A549 (cell line): ENCODE data around the gene LCE6A. TPM values are rescaled to one million over a fixed set of nuclear protein-coding genes. Genes with fewer than 3 reads are reported as not detected.
A peak's percentile ranks its signal among the peaks of the same experiment; 100 is the strongest.

Experiments
- ATAC-seq, 2 experiments: fragments of 200-7000 bp in 1 of 2; fragments of >200 bp in 1 of 2; cut with Nextera tagmentation in 1 of 2; cut with Tn5 transposase in 1 of 2; 3 replicates each; pipeline versions ENCODE4 v1.8.0 to v1.9.1; 2018 to 2020; ENCODE audit warnings: mild to moderate bottlenecking in 1 of 2, moderate library complexity in 1 of 2
- CTCF ChIA-PET: fragments of 300-600 bp; sonication (Branson Sonifier 250); formaldehyde crosslinking; extraction: SDS; loops from one replicate; lab custom pipeline; 2021; ENCODE audit warnings: antibody characterized with exemption, inconsistent platforms; lab: Yijun Ruan, JAX
- POLR2A ChIA-PET: fragments of 350-600 bp; formaldehyde crosslinking; extraction: SDS; loops from one replicate; lab custom pipeline; 2021; ENCODE audit warnings: antibody characterized with exemption, inconsistent platforms; lab: Yijun Ruan, JAX
- DNase-seq, 2 experiments: peaks; one replicate each; pipeline versions ENCODE4 v3.0.0 to v3.0.0-alpha.2; 2011 to 2016; ENCODE audit warnings: low read depth in 1 of 2, low spot score in 1 of 2
- FAIRE-seq: peaks from 2 replicates; lab custom pipeline; 2011; peaks lifted over from hg19 to GRCh38; lab: Jason Lieb, UNC
- H3K27ac ChIP-seq, 2 experiments: fragments of >200 bp; sonication (Bioruptor Twin); formaldehyde crosslinking; 3 replicates each; pipeline ENCODE4 v1.5.1; 2016 to 2017
- H3K4me1 ChIP-seq: fragments of >200 bp; sonication (Bioruptor Twin); formaldehyde crosslinking; 3 replicates; pipeline ENCODE4 v1.6.1; 2016
- H3K4me2 ChIP-seq: fragments of >200 bp; sonication (Bioruptor Twin); formaldehyde crosslinking; 3 replicates; pipeline ENCODE4 v1.6.1; 2016
- H3K4me3 ChIP-seq: fragments of >200 bp; sonication (Bioruptor Twin); formaldehyde crosslinking; 3 replicates; pipeline ENCODE4 v1.5.1; 2016
- H3K9me3 ChIP-seq: fragments of >200 bp; sonication (Bioruptor Twin); formaldehyde crosslinking; 3 replicates; pipeline ENCODE4 v1.6.1; 2016
- EHF ChIP-seq: fragments of 250-450 bp; sonication (Bioruptor Pico); IDR thresholded peaks from 2 replicates; pipeline ENCODE4 v1.5.0; 2020; ENCODE audit warnings: mild to moderate bottlenecking
- MYC ChIP-seq: IDR thresholded peaks from 2 replicates; pipeline ENCODE4 v1.6.1; 2012; ENCODE audit warnings: mild to moderate bottlenecking, inconsistent platforms, low read length, improper control_type of control experiment, borderline replicate concordance
- RAD21 ChIP-seq, 2 experiments: fragments of >200 bp in 1 of 2; sonication (Bioruptor Twin) in 1 of 2; formaldehyde crosslinking in 1 of 2; IDR thresholded peaks in 1 of 2; conservative IDR thresholded peaks in 1 of 2; 2 replicates in 1 of 2; 3 replicates in 1 of 2; pipeline ENCODE4 v1.6.1; 2012 to 2018; ENCODE audit warnings: inconsistent platforms in 1 of 2
- RCOR1 ChIP-seq: fragments of 150-350 bp; IDR thresholded peaks from 2 replicates; pipeline ENCODE4 v1.6.1; 2014; ENCODE audit warnings: antibody characterized with exemption, low read length, low read depth
- SMC3 ChIP-seq: fragments of >200 bp; sonication (Bioruptor Twin); formaldehyde crosslinking; IDR thresholded peaks from 3 replicates; pipeline ENCODE4 v1.6.1; 2018; ENCODE audit warnings: inconsistent platforms
- TP53 ChIP-seq: fragments of 250-450 bp; sonication (Bioruptor Pico); IDR thresholded peaks from 2 replicates; pipeline ENCODE4 v1.5.0; 2021; ENCODE audit warnings: mild to moderate bottlenecking, moderate library complexity
- WGBS: methylation state at CpG from one replicate; pipeline ENCODE4 v1.1.6; 2017; ENCODE audit errors: missing lambda C conversion rate; 5-methylcytosine and 5-hydroxymethylcytosine counted together
- polyA plus RNA-seq, 4 experiments: library from polyadenylated mRNA; depleted of rRNA in 3 of 4; stranded (reverse); fragments of >200 nt; fragmentation: RNase III in 1 of 4; extraction: RNeasy Plus Mini Kit Qiagen cat#74134 plus additional on column Dnase treatment in 1 of 4; gene quantifications; 2 replicates in 3 of 4; 3 replicates in 1 of 4; pipeline ENCODE4 v1.2.3, GENCODE V29; 2011 to 2017
- TF ChIP-seq, protein P1 (sequence below): fragments of 200-600 bp; sonication (generic); IDR thresholded peaks from 2 replicates; pipeline ENCODE4 v1.6.1; 2016; ENCODE audit warnings: antibody characterized with exemption, mild to moderate bottlenecking, moderate library complexity
- TF ChIP-seq, protein P2 (sequence below): fragments of >200 bp; sonication (Bioruptor Twin); formaldehyde crosslinking; IDR thresholded peaks from 3 replicates; pipeline ENCODE4 v1.6.1; 2016
- TF ChIP-seq, protein P3 (sequence below): fragments of >200 bp; sonication (Bioruptor Twin); formaldehyde crosslinking; IDR thresholded peaks from 3 replicates; pipeline ENCODE4 v1.5.1; 2016

Gene LCE6A
- polyA plus RNA-seq, 2 of the 4 experiments (the other 2 are of a cell fraction) = not detected

DNA sequence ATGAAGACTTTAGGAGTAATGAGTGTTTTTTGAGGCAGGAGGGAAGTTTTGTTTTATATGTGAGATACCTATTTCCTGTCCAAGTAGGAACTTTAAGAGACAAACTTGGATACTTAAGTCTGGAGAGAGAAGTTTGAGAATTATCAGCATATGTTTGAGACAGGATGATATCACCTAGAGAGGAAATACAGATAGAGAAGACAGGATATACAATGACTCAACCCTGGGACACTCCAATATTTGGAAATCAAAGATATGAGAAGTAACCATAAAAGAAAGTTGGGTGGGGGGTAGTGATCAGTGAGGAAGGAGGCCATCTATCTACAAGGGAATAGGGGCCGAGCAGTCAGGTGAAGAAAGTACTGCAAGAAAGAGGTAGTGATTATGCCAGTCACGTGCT, 23.7 kb downstream of the LCE6A start (continued):
- TF ChIP-seq, protein P1, sequence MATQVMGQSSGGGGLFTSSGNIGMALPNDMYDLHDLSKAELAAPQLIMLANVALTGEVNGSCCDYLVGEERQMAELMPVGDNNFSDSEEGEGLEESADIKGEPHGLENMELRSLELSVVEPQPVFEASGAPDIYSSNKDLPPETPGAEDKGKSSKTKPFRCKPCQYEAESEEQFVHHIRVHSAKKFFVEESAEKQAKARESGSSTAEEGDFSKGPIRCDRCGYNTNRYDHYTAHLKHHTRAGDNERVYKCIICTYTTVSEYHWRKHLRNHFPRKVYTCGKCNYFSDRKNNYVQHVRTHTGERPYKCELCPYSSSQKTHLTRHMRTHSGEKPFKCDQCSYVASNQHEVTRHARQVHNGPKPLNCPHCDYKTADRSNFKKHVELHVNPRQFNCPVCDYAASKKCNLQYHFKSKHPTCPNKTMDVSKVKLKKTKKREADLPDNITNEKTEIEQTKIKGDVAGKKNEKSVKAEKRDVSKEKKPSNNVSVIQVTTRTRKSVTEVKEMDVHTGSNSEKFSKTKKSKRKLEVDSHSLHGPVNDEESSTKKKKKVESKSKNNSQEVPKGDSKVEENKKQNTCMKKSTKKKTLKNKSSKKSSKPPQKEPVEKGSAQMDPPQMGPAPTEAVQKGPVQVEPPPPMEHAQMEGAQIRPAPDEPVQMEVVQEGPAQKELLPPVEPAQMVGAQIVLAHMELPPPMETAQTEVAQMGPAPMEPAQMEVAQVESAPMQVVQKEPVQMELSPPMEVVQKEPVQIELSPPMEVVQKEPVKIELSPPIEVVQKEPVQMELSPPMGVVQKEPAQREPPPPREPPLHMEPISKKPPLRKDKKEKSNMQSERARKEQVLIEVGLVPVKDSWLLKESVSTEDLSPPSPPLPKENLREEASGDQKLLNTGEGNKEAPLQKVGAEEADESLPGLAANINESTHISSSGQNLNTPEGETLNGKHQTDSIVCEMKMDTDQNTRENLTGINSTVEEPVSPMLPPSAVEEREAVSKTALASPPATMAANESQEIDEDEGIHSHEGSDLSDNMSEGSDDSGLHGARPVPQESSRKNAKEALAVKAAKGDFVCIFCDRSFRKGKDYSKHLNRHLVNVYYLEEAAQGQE = no peak
- TF ChIP-seq TP53 (CRISPR knock-in tag) (no peak), SMC3 (no peak)
- TF ChIP-seq, protein P2, sequence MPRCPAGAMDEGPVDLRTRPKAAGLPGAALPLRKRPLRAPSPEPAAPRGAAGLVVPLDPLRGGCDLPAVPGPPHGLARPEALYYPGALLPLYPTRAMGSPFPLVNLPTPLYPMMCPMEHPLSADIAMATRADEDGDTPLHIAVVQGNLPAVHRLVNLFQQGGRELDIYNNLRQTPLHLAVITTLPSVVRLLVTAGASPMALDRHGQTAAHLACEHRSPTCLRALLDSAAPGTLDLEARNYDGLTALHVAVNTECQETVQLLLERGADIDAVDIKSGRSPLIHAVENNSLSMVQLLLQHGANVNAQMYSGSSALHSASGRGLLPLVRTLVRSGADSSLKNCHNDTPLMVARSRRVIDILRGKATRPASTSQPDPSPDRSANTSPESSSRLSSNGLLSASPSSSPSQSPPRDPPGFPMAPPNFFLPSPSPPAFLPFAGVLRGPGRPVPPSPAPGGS = no peak

DNA sequence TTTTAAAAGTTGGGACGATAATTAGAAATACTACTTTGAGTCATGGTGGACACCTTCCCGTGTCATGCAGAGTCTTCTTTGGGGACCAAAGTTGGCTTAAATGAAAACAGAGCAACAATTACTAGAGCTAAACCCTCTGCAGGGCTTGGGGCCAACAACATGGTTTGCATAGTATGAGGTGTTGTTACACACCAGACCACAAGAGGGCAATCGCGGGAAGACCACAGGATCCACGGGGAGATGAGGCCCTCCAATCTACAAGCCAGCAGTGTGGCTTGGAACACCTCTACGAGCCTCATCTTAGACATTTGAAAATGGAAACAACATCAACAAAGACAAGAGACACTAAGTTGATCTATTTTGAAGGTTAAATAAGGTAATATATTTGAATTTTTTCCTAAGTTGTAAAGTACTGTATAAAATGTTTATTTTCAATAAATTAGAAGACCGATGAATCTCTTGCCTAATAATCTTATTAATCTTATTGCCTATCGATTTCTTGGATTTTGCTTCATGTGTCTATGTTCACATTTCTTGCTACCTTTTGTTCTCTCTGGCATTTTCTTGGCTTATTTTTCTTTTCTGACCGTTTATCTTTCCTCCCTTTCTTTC, 27.3 kb downstream of the LCE6A start:
- 20% methylated on average over 9 of the region's 9 CpGs for WGBS
- peak; percentile 97 for FAIRE-seq

DNA sequence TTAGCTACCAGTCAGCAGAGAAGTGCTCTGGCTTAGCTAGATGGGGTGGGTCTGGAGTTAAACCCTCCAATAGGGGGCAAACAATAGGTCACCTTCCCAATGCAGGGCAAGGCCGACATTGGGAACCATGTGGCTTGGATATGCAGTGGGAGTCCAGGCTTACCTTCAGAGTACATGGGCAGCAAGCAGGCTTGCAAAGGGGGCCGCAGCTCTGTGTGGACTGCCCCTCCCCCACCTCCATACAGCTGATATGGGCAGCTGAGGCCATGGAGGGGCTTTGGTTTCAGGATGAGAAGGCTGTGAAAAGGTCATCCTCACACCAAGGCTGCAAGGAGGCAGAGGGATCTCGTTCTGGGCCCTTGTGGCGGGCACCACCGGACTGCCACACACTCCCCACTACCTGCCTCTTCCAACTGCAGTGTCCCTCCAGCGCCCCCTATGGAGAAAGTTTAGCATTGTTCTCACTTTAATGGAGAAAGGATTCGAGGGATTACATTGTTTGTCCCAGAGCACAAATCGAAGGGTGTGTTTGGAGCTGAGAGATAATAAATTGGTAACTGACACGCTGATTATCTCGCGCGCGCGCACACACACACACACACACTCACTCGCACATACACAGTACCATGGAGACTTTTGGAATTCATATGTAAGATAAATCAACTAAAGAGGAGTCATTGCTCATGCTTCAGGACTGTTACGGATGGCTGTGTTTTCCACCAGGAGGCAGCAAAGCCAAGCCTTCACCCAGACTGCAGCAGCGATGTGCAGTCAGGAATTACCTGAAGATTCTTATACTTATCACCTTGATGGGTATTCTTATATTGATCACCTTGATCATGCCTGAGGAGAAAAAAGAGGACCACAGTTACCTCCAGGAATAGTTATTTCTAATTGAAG, 28.4 kb downstream of the LCE6A start:
- no peaks in the 10 kb centered on the region for H3K9me3 ChIP-seq
- CTCF ChIA-PET = interaction anchor here (0.7 to 5.2 kb wide), 44 partner anchors 8 to 391 kb away, joined by 3 to 66 read pairs (median 3); partner anchors contain the start of genes LCE2D and LCE6A
- H3K4me3 ChIP-seq = no peak overlapping the region
- H3K4me1 ChIP-seq = no peaks in the 10 kb centered on the region
- POLR2A ChIA-PET = no interaction called here
- ATAC-seq (peak; percentile 72 to 90; a peak in 4 of 6 replicates), DNase-seq (peak; percentile 25 to 45), FAIRE-seq (peak; percentile 36)
- WGBS = 12% methylated on average over 17 of the region's 17 CpGs
- TF ChIP-seq RAD21 (conservative IDR thresholded peaks at IDR 0.05 in 1 of 2, IDR thresholded peaks at IDR 0.05 in 1 of 2) = peak; percentile 54 to 59
- no peak for TF ChIP-seq MYC
- peak; percentile 66; the same call in 2 of the 3 replicates for TF ChIP-seq SMC3
- TF ChIP-seq EHF = no peak
- TF ChIP-seq, protein P3, sequence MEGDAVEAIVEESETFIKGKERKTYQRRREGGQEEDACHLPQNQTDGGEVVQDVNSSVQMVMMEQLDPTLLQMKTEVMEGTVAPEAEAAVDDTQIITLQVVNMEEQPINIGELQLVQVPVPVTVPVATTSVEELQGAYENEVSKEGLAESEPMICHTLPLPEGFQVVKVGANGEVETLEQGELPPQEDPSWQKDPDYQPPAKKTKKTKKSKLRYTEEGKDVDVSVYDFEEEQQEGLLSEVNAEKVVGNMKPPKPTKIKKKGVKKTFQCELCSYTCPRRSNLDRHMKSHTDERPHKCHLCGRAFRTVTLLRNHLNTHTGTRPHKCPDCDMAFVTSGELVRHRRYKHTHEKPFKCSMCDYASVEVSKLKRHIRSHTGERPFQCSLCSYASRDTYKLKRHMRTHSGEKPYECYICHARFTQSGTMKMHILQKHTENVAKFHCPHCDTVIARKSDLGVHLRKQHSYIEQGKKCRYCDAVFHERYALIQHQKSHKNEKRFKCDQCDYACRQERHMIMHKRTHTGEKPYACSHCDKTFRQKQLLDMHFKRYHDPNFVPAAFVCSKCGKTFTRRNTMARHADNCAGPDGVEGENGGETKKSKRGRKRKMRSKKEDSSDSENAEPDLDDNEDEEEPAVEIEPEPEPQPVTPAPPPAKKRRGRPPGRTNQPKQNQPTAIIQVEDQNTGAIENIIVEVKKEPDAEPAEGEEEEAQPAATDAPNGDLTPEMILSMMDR = peak; percentile 55
- H3K4me2 ChIP-seq = no peak overlapping the region
- H3K27ac ChIP-seq = no peak overlapping the region

More for the DNA sequence above, 27.3 kb downstream of the LCE6A start:
- no peaks in the 10 kb centered on the region for H3K9me3 ChIP-seq
- DNase-seq = peak; percentile 71 to 81
- H3K4me3 ChIP-seq = no peak overlapping the region
- no peak overlapping the region for H3K27ac ChIP-seq
- TF ChIP-seq, protein P3 = peak; percentile 66
- TF ChIP-seq SMC3 = peak; percentile 64
- TF ChIP-seq RCOR1 = no peak
- peak; percentile 56 to 65; a peak in 4 of 5 replicates for TF ChIP-seq RAD21 (conservative IDR thresholded peaks at IDR 0.05 in 1 of 2, IDR thresholded peaks at IDR 0.05 in 1 of 2)
- ChIA-PET CTCF (interaction anchor here (0.6 to 5.2 kb wide), 30 partner anchors 9 to 354 kb away, joined by 3 to 66 read pairs (median 4); partner anchors contain the start of genes IVL and LCE2D), POLR2A (no interaction called here)
- ATAC-seq = peak; percentile 87 to 93
- no peaks in the 10 kb centered on the region for H3K4me1 ChIP-seq
- no peak overlapping the region for H3K4me2 ChIP-seq
